ENCODE results near the gene ADAMTS18.

DNA sequence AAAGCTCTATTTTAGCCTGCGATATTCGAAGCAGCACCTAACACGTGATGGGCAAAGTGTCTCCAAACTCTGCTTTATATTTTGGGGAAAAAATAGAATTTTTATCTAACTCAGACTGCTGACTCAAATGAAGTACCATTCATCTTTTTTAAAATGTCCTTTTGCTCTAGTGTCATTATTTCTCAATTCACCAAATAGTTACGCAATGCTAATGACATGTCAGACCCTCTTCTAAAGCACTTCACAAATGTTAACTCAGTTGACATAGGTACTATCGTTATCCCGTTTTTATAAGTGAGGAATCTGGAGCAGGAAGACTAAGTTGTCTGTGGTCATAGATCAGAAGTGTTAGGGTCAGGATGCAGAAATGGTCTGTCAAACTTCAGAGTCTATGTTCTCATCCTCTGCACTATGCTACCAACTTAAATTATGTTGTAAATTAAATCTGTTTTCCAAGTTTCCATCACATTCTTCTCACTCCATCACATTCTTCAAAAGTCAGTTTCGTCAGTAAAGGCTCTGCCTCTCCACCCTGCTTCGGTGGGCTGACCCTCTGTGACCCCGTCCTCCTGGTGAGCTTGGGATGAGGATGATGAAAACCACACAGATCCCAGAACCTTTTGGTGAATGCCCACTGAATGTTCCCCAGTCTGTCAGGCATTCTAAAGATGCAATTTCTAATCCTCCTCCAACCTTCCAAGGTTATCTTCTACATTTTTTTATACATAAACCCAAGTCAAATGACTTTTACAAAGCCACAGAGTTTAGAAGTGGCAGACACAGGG is 102.8 kb downstream of the ADAMTS18 start:
- TF ChIP-seq, protein P1, sequence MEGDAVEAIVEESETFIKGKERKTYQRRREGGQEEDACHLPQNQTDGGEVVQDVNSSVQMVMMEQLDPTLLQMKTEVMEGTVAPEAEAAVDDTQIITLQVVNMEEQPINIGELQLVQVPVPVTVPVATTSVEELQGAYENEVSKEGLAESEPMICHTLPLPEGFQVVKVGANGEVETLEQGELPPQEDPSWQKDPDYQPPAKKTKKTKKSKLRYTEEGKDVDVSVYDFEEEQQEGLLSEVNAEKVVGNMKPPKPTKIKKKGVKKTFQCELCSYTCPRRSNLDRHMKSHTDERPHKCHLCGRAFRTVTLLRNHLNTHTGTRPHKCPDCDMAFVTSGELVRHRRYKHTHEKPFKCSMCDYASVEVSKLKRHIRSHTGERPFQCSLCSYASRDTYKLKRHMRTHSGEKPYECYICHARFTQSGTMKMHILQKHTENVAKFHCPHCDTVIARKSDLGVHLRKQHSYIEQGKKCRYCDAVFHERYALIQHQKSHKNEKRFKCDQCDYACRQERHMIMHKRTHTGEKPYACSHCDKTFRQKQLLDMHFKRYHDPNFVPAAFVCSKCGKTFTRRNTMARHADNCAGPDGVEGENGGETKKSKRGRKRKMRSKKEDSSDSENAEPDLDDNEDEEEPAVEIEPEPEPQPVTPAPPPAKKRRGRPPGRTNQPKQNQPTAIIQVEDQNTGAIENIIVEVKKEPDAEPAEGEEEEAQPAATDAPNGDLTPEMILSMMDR (IDR thresholded peaks at IDR 0.05) = no peak
- TF ChIP-seq POLR2AphosphoS5 (IDR thresholded peaks at IDR 0.05) (no peak), POLR2A (IDR thresholded peaks at IDR 0.05) (no peak), EP300 (IDR thresholded peaks at IDR 0.05) (no peak)
